ENCODE measurements around the gene CUX1. TPM values are rescaled to one million over a fixed set of nuclear protein-coding genes. Genes with fewer than 3 reads are reported as not detected.
A peak's percentile ranks its signal among the peaks of the same experiment; 100 is the strongest.

The CUX1 gene
- total and polyA plus RNA-seq, 2 of the 13 experiments (the other 11 are each of a cell fraction or from before 2014, with no cell fraction given): 13.7 to 14.9 TPM

GRCh38 chr7:101856473-101857357 is 39.3 kb downstream of the CUX1 start (continued):
- TF ChIP-seq ZNF317 (CRISPR knock-in tag; IDR thresholded peaks at IDR 0.05): peak; percentile 47; the same call in 1 of the 2 replicates
- TF ChIP-seq KDM1A (CRISPR knock-in tag; IDR thresholded peaks at IDR 0.05): peak; percentile 81
- TF ChIP-seq ZNF256 (CRISPR knock-in tag; conservative IDR thresholded peaks at IDR 0.05): no peak
- no peak for TF ChIP-seq STAT5B (CRISPR knock-in tag; IDR thresholded peaks at IDR 0.05)
- TF ChIP-seq ZBTB49 (CRISPR knock-in tag; IDR thresholded peaks at IDR 0.05; ENCODE audit: borderline replicate concordance): no peak
- TF ChIP-seq TBX2 (CRISPR knock-in tag; IDR thresholded peaks at IDR 0.05; ENCODE audit: borderline replicate concordance): peak; percentile 72; the same call in 1 of the 2 replicates
- TF ChIP-seq, protein P1, sequence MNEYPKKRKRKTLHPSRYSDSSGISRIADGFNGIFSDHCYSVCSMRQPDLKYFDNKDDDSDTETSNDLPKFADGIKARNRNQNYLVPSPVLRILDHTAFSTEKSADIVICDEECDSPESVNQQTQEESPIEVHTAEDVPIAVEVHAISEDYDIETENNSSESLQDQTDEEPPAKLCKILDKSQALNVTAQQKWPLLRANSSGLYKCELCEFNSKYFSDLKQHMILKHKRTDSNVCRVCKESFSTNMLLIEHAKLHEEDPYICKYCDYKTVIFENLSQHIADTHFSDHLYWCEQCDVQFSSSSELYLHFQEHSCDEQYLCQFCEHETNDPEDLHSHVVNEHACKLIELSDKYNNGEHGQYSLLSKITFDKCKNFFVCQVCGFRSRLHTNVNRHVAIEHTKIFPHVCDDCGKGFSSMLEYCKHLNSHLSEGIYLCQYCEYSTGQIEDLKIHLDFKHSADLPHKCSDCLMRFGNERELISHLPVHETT (CRISPR knock-in tag; conservative IDR thresholded peaks at IDR 0.05): no peak
- no peak for TF ChIP-seq ZSCAN5A (CRISPR knock-in tag; IDR thresholded peaks at IDR 0.05; ENCODE audit: borderline replicate concordance)
- no peak for TF ChIP-seq ZNF616 (CRISPR knock-in tag; IDR thresholded peaks at IDR 0.05; ENCODE audit: low read depth)
- no peak for TF ChIP-seq ATF6 (CRISPR knock-in tag; conservative IDR thresholded peaks at IDR 0.05)
- no peak for TF ChIP-seq TEAD3 (CRISPR knock-in tag; optimal IDR thresholded peaks at IDR 0.05; ENCODE audit: borderline replicate concordance)
- no peak for TF ChIP-seq HHEX (CRISPR knock-in tag; IDR thresholded peaks at IDR 0.05)
- TF ChIP-seq ZGPAT (CRISPR knock-in tag; IDR thresholded peaks at IDR 0.05): peak; percentile 77
- peak; percentile 50; the same call in 1 of the 2 replicates for TF ChIP-seq HOXD1 (CRISPR knock-in tag; IDR thresholded peaks at IDR 0.05)
- 0 out of 4 replicates have a peak, but pooled peaks of 1 of the 2 experiments have one; percentile 25 for TF ChIP-seq ATF4 (CRISPR knock-in tag; IDR thresholded peaks at IDR 0.05)
- no peak for TF ChIP-seq PAF1 (CRISPR knock-in tag; IDR thresholded peaks at IDR 0.05)
- no peak for TF ChIP-seq JUNB (CRISPR knock-in tag; IDR thresholded peaks at IDR 0.05; ENCODE audit: borderline replicate concordance)
- TF ChIP-seq CHD2 (IDR thresholded peaks at IDR 0.05; ENCODE audit: low read depth, low read length): 0 out of 2 replicates have a peak, but pooled peaks have one; percentile 14
- TF ChIP-seq ZNF143 (CRISPR knock-in tag; IDR thresholded peaks at IDR 0.05): no peak
- no peak for TF ChIP-seq ZNF510 (CRISPR knock-in tag; IDR thresholded peaks at IDR 0.05; ENCODE audit: low read depth)
